ENCODE results near the gene STRBP. TPM values are rescaled to one million over a fixed set of nuclear protein-coding genes. Genes with fewer than 3 reads are reported as not detected.

The STRBP gene
- total RNA-seq, 1 experiment from 2014 or later = 74.0 TPM

DNA sequence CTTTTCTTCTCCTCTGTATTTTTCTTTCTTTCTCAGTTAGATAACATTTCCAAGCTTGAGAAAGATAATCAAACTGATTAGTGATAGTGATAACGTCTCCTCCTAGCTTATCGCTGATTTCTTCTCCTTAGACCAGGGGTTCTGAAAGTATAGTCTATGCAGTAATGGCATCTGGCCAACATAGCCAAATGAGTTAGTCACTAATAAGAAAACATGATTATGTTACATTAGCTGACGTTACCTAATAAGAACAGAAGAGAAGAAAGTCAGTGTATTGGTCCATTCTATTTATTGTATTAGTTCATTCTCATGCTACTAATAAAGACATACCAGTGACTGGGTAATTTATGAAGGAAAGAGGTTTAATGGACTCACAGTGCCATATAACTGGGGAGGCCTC is 111.2 kb downstream of the STRBP start:
- H3K4me2 ChIP-seq (ENCODE audit: insufficient read depth, insufficient read length, low read length) = no peak overlapping the region
- Mint-ChIP-seq H3K4me1 (no peaks in the 10 kb centered on the region), H3K27ac (no peak overlapping the region), H3K9me3 (no peaks in the 10 kb centered on the region), H3K4me3 (no peak overlapping the region), H3K36me3 (ENCODE audit: insufficient read depth in 1 of 3, low read depth in 3 of 3) (peaks cover 6 to 15% (median 9%) of the 10 kb centered on the region in 3 experiments; a peak in 6 of 7 replicates), H3K27me3 (ENCODE audit: low read depth) (no peaks in the 10 kb centered on the region)
- no peaks in the 10 kb centered on the region for H3K79me1 ChIP-seq (ENCODE audit: insufficient read depth, low read depth, low read length, poor library complexity, severe bottlenecking)
- H3K23ac ChIP-seq (ENCODE audit: insufficient read length, low read depth, low read length) = no peak overlapping the region
- H4K5ac ChIP-seq (ENCODE audit: insufficient read length, low read depth, low read length) = no peak overlapping the region
- H3K4me1 ChIP-seq (ENCODE audit: insufficient read depth, low read length) = no peaks in the 10 kb centered on the region
- H4K91ac ChIP-seq (ENCODE audit: insufficient read length, low read depth, low read length) = no peak overlapping the region
- H3K9ac ChIP-seq (ENCODE audit: extremely low read depth, insufficient read length, low read length) = no peak overlapping the region
- H3K4ac ChIP-seq (ENCODE audit: low read depth, low read length) = no peak overlapping the region
- H2BK5ac ChIP-seq (ENCODE audit: insufficient read length, low read length) = no peak overlapping the region
- H4K20me1 ChIP-seq (ENCODE audit: control insufficient read depth, insufficient read depth, insufficient read length) = no peaks in the 10 kb centered on the region
- no peak overlapping the region for H2BK20ac ChIP-seq (ENCODE audit: low read depth, low read length, poor library complexity, severe bottlenecking)
- H3K27ac ChIP-seq (ENCODE audit: insufficient read length, low read depth, low read length) = no peak overlapping the region
- TF ChIP-seq, protein P1, sequence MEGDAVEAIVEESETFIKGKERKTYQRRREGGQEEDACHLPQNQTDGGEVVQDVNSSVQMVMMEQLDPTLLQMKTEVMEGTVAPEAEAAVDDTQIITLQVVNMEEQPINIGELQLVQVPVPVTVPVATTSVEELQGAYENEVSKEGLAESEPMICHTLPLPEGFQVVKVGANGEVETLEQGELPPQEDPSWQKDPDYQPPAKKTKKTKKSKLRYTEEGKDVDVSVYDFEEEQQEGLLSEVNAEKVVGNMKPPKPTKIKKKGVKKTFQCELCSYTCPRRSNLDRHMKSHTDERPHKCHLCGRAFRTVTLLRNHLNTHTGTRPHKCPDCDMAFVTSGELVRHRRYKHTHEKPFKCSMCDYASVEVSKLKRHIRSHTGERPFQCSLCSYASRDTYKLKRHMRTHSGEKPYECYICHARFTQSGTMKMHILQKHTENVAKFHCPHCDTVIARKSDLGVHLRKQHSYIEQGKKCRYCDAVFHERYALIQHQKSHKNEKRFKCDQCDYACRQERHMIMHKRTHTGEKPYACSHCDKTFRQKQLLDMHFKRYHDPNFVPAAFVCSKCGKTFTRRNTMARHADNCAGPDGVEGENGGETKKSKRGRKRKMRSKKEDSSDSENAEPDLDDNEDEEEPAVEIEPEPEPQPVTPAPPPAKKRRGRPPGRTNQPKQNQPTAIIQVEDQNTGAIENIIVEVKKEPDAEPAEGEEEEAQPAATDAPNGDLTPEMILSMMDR (conservative IDR thresholded peaks at IDR 0.05) = no peak
- DNase-seq = no peak
- no peak overlapping the region for H2BK12ac ChIP-seq (ENCODE audit: insufficient read length, low read depth, low read length)
- H3T11ph ChIP-seq (ENCODE audit: low read length) = no peak overlapping the region
- no peak overlapping the region for H4K8ac ChIP-seq (replicated peaks; ENCODE audit: insufficient read length, low read depth, low read length)
- no peak overlapping the region for H3K14ac ChIP-seq (ENCODE audit: insufficient read depth, low read length)
- no peaks in the 10 kb centered on the region for H3K23me2 ChIP-seq (ENCODE audit: insufficient read length, low read depth, low read length, poor library complexity, severe bottlenecking)
- H2BK120ac ChIP-seq (ENCODE audit: low read depth, low read length, poor library complexity, severe bottlenecking) = no peak overlapping the region
- no CpG with 5 or more reads among the region's 3 CpGs for WGBS (ENCODE audit: extremely low coverage, insufficient read length, low lambda C conversion rate)
- no peak overlapping the region for H2AK5ac ChIP-seq (ENCODE audit: insufficient read length, low read length)
- no peak overlapping the region for H2BK15ac ChIP-seq (ENCODE audit: low read depth, low read length)
- no peaks in the 10 kb centered on the region for H3K9me3 ChIP-seq (ENCODE audit: control insufficient read depth, low read depth, low read length)
- H3K27me3 ChIP-seq (ENCODE audit: insufficient read depth, low read length) = no peaks in the 10 kb centered on the region
- H3K56ac ChIP-seq (ENCODE audit: insufficient read length, low read depth, low read length) = no peak overlapping the region
- no peak overlapping the region for H2AFZ ChIP-seq (ENCODE audit: low read length)
- H3K79me2 ChIP-seq (ENCODE audit: insufficient read depth, low read length) = no peaks in the 10 kb centered on the region
- H3K18ac ChIP-seq (ENCODE audit: insufficient read length, low read depth, low read length) = no peak overlapping the region
